GM23338 (cell line): ENCODE measurements around the gene UBE2F.

Experiments
- CREB1 ChIP-seq: fragments of 250-450 bp; sonication (Bioruptor Pico); IDR thresholded peaks from 2 replicates; pipeline ENCODE4 v1.5.0; 2020; ENCODE audit warnings: low read depth, mild to moderate bottlenecking, moderate library complexity
- CTCF ChIP-seq, 2 experiments: fragments of 200-600 bp in 1 of 2; sonication (generic) in 1 of 2; conservative IDR thresholded peaks; 2 replicates each; pipeline versions ENCODE4 v1.5.1 to v1.6.1; 2016 to 2017; ENCODE audit warnings: antibody characterized with exemption in 2 of 2, low read depth in 2 of 2, mild to moderate bottlenecking in 2 of 2, moderate library complexity in 1 of 2
- EZH2 ChIP-seq: fragments of 200-600 bp; sonication (generic); IDR thresholded peaks from one replicate; pipeline ENCODE4 v1.8.0; 2017; ENCODE audit warnings: antibody characterized with exemption, mild to moderate bottlenecking, low read depth; ENCODE audit not compliant: unreplicated experiment
- EZH2phosphoT487 ChIP-seq: fragments of 200-600 bp; sonication (generic); IDR thresholded peaks from one replicate; pipeline ENCODE4 v1.8.1; 2018; ENCODE audit warnings: antibody characterized with exemption; ENCODE audit not compliant: unreplicated experiment
- NANOG ChIP-seq: IDR thresholded peaks from 2 replicates; pipeline ENCODE4 v1.6.1; 2016; ENCODE audit warnings: antibody characterized with exemption, borderline replicate concordance
- POLR2AphosphoS5 ChIP-seq: IDR thresholded peaks from 2 replicates; pipeline ENCODE4 v1.6.1; 2016; ENCODE audit warnings: antibody characterized with exemption, low read depth
- REST ChIP-seq: IDR thresholded peaks from one replicate; pipeline ENCODE4 v1.6.1; 2018; ENCODE audit warnings: antibody characterized with exemption; ENCODE audit not compliant: unreplicated experiment
- ZNF114 ChIP-seq: fragments of 250-450 bp; sonication (Bioruptor Pico); IDR thresholded peaks from 2 replicates; pipeline ENCODE4 v1.5.0; 2020; ENCODE audit warnings: mild to moderate bottlenecking, moderate library complexity
- ZNF331 ChIP-seq: fragments of 250-450 bp; sonication (Bioruptor Pico); IDR thresholded peaks from 2 replicates; pipeline ENCODE4 v1.5.0; 2020; ENCODE audit warnings: low read depth, mild to moderate bottlenecking, moderate library complexity
- ZNF462 ChIP-seq: fragments of 250-450 bp; sonication (Bioruptor Pico); IDR thresholded peaks from 2 replicates; pipeline ENCODE4 v1.5.0; 2020; ENCODE audit warnings: mild to moderate bottlenecking, moderate library complexity
- TF ChIP-seq, protein P1 (sequence below): IDR thresholded peaks from 2 replicates; pipeline ENCODE4 v1.6.1; 2016; ENCODE audit warnings: antibody characterized with exemption

GRCh38 chr2:237917696-237918374 lies 49.0 kb upstream of the UBE2F start:
- no peak for TF ChIP-seq EZH2
- no peak for TF ChIP-seq CTCF (conservative IDR thresholded peaks at IDR 0.05; ENCODE audit: low read depth in 2 of 2)
- no peak for TF ChIP-seq ZNF114
- TF ChIP-seq NANOG, result no peak
- no peak for TF ChIP-seq POLR2AphosphoS5
- no peak for TF ChIP-seq CREB1 (CRISPR knock-in tag)
- TF ChIP-seq ZNF462 (CRISPR knock-in tag), result no peak
- no peak for TF ChIP-seq EZH2phosphoT487
- TF ChIP-seq ZNF331 (CRISPR knock-in tag), result no peak
- no peak for TF ChIP-seq REST
- TF ChIP-seq, protein P1, sequence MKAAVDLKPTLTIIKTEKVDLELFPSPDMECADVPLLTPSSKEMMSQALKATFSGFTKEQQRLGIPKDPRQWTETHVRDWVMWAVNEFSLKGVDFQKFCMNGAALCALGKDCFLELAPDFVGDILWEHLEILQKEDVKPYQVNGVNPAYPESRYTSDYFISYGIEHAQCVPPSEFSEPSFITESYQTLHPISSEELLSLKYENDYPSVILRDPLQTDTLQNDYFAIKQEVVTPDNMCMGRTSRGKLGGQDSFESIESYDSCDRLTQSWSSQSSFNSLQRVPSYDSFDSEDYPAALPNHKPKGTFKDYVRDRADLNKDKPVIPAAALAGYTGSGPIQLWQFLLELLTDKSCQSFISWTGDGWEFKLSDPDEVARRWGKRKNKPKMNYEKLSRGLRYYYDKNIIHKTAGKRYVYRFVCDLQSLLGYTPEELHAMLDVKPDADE, result no peak
